ENCODE data around the gene LCP2. TPM values are rescaled to one million over a fixed set of nuclear protein-coding genes. Genes with fewer than 3 reads are reported as not detected.
A peak's percentile ranks its signal among the peaks of the same experiment; 100 is the strongest.

Gene LCP2
- total and polyA plus RNA-seq, 2 of the 4 experiments (the other 2 are of a cell fraction) = not detected

- Histone ChIP-seq H3K18ac (ENCODE audit: low read depth, low read length) (no peak overlapping the region), H3K27me3 (ENCODE audit: control insufficient read depth, insufficient read depth, low read length) (peaks cover 3% of the 10 kb centered on the region), H3K14ac (replicated peaks; ENCODE audit: low read depth, low read length) (no peak overlapping the region), H4K91ac (ENCODE audit: insufficient read depth, low read depth, low read length) (no peak overlapping the region), H4K5ac (ENCODE audit: low read depth, low read length) (no peak overlapping the region), H3K79me1 (ENCODE audit: low read depth in 1 of 2, low read length in 2 of 2) (no peaks in the 10 kb centered on the region), H3K4ac (ENCODE audit: low read depth, low read length) (no peak overlapping the region), H3K4me2 (ENCODE audit: low read depth, low read length) (no peak overlapping the region), H3K56ac (ENCODE audit: extremely low read depth, insufficient read depth, low read length) (no peak overlapping the region), H3K4me1 (ENCODE audit: control insufficient read depth, insufficient read depth, low read length) (no peaks in the 10 kb centered on the region), H2AK9ac (replicated peaks; ENCODE audit: low read depth, low read length, poor library complexity) (no peak overlapping the region), H3K27ac (ENCODE audit: insufficient read depth, low read length) (no peak overlapping the region), H2BK15ac (ENCODE audit: low read depth, low read length) (no peak overlapping the region), H2AK5ac (ENCODE audit: low read depth, low read length) (no peak overlapping the region), H3K23ac (ENCODE audit: low read depth, low read length) (no peak overlapping the region), H4K8ac (ENCODE audit: low read depth in 2 of 2, low read length in 2 of 2) (no peak overlapping the region), H3K36me3 (ENCODE audit: control insufficient read depth, insufficient read depth, low read length) (no peaks in the 10 kb centered on the region), H3K9me1 (ENCODE audit: insufficient read depth, low read length) (no peaks in the 10 kb centered on the region), H4K20me1 (ENCODE audit: insufficient read depth, low read length) (no peaks in the 10 kb centered on the region), H2BK5ac (ENCODE audit: low read depth, low read length, poor library complexity, severe bottlenecking) (no peak overlapping the region), H3K9me3 (ENCODE audit: control insufficient read depth, insufficient read depth, low read length) (no peaks in the 10 kb centered on the region), H3K4me3 (ENCODE audit: insufficient read depth, low read depth, low read length) (no peak overlapping the region), H2BK20ac (ENCODE audit: low read depth, low read length) (no peak overlapping the region), H2AFZ (replicated peaks; ENCODE audit: low read length, poor library complexity) (peak overlapping the region; percentile 18), H3K9ac (ENCODE audit: low read depth, low read length) (no peak overlapping the region), H2BK120ac (ENCODE audit: low read depth, low read length) (no peak overlapping the region)
- BruUV-seq (replicated peaks) = no TSS peak
- WGBS, 2 experiments (ENCODE audit: extremely low coverage in 2 of 2, insufficient read length in 1 of 2) = 8% methylated on average over 4 of the region's 16 CpGs; no CpG with 5 or more reads in 1 of the 2 experiments
- dilution Hi-C loops (cut with HindIII; ENCODE audit: low sequenced_read_pairs, unreplicated experiment) = no loop called here
- peak; percentile 62 for DNase-seq
- TF ChIP-seq SMC3 (IDR thresholded peaks at IDR 0.05; ENCODE audit: low read depth, low read length) (peak; percentile 51), ELK1 (IDR thresholded peaks at IDR 0.05; ENCODE audit: borderline replicate concordance, low read depth, low read length) (no peak), RCOR1 (IDR thresholded peaks at IDR 0.05; ENCODE audit: insufficient replicate concordance, low read length) (no peak), MAFK (IDR thresholded peaks at IDR 0.05; ENCODE audit: low read depth, low read length) (no peak), CEBPB (IDR thresholded peaks at IDR 0.05; ENCODE audit: low read depth, low read length) (no peak), BHLHE40 (IDR thresholded peaks at IDR 0.05; ENCODE audit: low read depth, low read length) (no peak), RAD21 (IDR thresholded peaks at IDR 0.05; ENCODE audit: low read length) (peak; percentile 52), USF2 (IDR thresholded peaks at IDR 0.05; ENCODE audit: low read depth, low read length) (no peak), CHD1 (IDR thresholded peaks at IDR 0.05; ENCODE audit: low read depth, low read length) (no peak), CTCF (conservative IDR thresholded peaks at IDR 0.05; ENCODE audit: low read depth, low read length) (peak; percentile 72)
- intact Hi-C loops (cut with micrococcal nuclease) = loop anchor here (1.0 to 10.0 kb wide), 2 partner anchors 152 to 357 kb away; no protein-coding TSS in a partner anchor
- peak; percentile 89 for ATAC-seq (ENCODE audit: low read depth)
- ChIA-PET CTCF (interaction anchor here (1.0 kb wide), 1 partner anchor 158 kb away, joined by 3 read pairs; no protein-coding TSS in a partner anchor), POLR2A (ENCODE audit: unreplicated experiment) (no interaction called here)
- in situ Hi-C loops (cut with MboI; ENCODE audit: low sequenced_read_pairs) = no loop called here
Measured at GRCh38 chr5:170267431-170268152, 30.0 kb downstream of the LCP2 start.
